Heart left ventricle (tissue), 13 donors: Measurements from ENCODE around the gene ATG16L2.

Source experiments
- POLR2A ChIP-seq, 2 donors: fragments of 450-650 bp; IDR thresholded peaks; one replicate each; pipeline ENCODE4 v1.6.1; 2017; ENCODE audit warnings: antibody characterized with exemption in 2 of 2, mild to moderate bottlenecking in 2 of 2, moderate library complexity in 2 of 2
- TF ChIP-seq, protein P1 (sequence below), 12 donors: fragments of 200-600 bp; sonication (generic) in 4 of 12; IDR thresholded peaks; one replicate each; pipeline versions ENCODE4 v1.5.0 to v1.8.0; 2018 to 2022; ENCODE audit warnings: antibody characterized with exemption in 12 of 12, mild to moderate bottlenecking in 5 of 12
- donor health status: ischemic (EF 13 %, LVEDD 7.1; RV severe dilation, severe dysfunction).
- donor health status: DM: no; HTN: yes; CAD: no.
- donor health status: DM: no; HTN: no; CAD: no.
- donor health status: ischemic (EF 25% LVEDD 6.9; RV normal size, moderate dysfunction).
- donor health status: ischemic (EF 25% LVEDD 5.7; RV mildly dilated, moderate dysfunction).
- donor health status: ischemic (EF 35%, LVEDD 5.7; RV mildly dilated, moderate dysfunction).
- donor health status: nonischemic (EF 11% LVEDD 7.7; RV severe dilation, severe dysfunction).
- donor health status: DM: yes; HTN: yes; CAD: no.
- donor health status: PGD.
- donor health status: ischemic (EF 29% LVEDD 5.4; RV normal size, mild dysfunction).
- donor health status: nonischemic (EF 23%, LVEDD 6.1; RV moderate dilation, normal function).

DNA sequence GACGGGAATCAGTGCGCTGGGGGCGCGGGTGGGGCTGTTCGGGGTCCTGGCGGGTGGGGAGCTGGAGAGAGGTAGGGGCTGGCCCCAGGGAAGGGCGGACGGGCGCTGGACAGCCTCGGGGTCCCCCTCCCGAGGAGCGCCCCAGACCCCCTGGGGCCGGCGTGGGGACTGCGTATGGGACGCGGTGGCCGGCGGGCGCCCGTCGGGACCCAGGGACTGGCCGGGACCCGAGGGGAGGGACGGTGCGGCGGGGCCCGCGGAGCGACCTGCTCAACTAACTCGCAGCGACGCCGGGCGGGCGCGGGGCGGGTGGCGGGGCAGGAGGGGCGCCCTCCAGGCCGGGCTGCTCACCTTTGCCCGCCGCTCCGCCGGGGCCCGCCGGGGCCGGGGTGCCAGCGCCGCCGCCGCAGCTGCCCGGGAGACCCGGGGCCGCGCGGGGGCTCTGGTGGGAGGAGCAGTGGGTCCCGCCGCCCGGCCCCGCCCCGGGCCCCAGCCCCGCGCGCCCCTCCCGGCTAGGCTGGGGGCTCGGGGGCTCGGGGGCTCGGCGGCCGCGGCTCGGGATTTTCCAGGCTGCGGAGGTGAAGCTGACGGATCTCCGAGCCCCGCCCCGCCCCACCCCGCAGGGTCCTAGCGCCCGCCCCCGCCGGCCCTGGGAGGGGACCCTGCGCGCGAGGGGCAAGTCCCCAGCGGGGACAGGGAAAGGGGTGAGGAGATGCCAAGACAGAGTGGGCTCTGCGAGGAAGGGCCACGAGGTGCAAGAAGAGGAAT, 32.7 kb upstream of the ATG16L2 start:
- TF ChIP-seq, protein P1, sequence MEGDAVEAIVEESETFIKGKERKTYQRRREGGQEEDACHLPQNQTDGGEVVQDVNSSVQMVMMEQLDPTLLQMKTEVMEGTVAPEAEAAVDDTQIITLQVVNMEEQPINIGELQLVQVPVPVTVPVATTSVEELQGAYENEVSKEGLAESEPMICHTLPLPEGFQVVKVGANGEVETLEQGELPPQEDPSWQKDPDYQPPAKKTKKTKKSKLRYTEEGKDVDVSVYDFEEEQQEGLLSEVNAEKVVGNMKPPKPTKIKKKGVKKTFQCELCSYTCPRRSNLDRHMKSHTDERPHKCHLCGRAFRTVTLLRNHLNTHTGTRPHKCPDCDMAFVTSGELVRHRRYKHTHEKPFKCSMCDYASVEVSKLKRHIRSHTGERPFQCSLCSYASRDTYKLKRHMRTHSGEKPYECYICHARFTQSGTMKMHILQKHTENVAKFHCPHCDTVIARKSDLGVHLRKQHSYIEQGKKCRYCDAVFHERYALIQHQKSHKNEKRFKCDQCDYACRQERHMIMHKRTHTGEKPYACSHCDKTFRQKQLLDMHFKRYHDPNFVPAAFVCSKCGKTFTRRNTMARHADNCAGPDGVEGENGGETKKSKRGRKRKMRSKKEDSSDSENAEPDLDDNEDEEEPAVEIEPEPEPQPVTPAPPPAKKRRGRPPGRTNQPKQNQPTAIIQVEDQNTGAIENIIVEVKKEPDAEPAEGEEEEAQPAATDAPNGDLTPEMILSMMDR (IDR thresholded peaks at IDR 0.05) = no peak
- no peak for TF ChIP-seq POLR2A (IDR thresholded peaks at IDR 0.05)
